ENCODE measurements around the gene COL11A2.

COL11A2 gene

GRCh38 chr6:33206027-33206863, 14.0 kb upstream of the COL11A2 start:
- no peak for DNase-seq

- DNase-seq, result peak; percentile 56
Observed at GRCh38 chr6:33205191-33206026, 13.1 kb upstream of the COL11A2 start.

- DNase-seq, result peak; percentile 93
Observed at GRCh38 chr6:33204415-33205190, 12.3 kb upstream of the COL11A2 start, which contains the start of gene HSD17B8. HSD17B8 (plus strand) TSS chr6:33204655; CDS start chr6:33204669, 14 bp downstream.

- DNase-seq, result no peak
Observed at GRCh38 chr6:33204165-33204414, 11.8 kb upstream of the COL11A2 start.

- DNase-seq, result no peak
Observed at GRCh38 chr6:33203443-33204164, 11.3 kb upstream of the COL11A2 start.

GRCh38 chr6:33202799-33203198, 10.5 kb upstream of the COL11A2 start:
- DNase-seq, result no peak

GRCh38 chr6:33201935-33202334, 9.7 kb upstream of the COL11A2 start:
- no peak for DNase-seq

GRCh38 chr6:33201147-33201545, 8.9 kb upstream of the COL11A2 start:
- no peak for DNase-seq

GRCh38 chr6:33200219-33201146, 8.2 kb upstream of the COL11A2 start, which contains the start of the genes RXRB and SLC39A7:
RXRB (minus strand) TSS chr6:33200665; CDS start chr6:33200476, 189 bp downstream.
SLC39A7 (plus strand) TSS chr6:33200867; CDS start chr6:33201246, 379 bp downstream.
- peak; percentile 99 for DNase-seq

- DNase-seq, result peak; percentile 79
Observed at GRCh38 chr6:33199687-33200218, 7.5 kb upstream of the COL11A2 start.

- DNase-seq, result no peak
Observed at GRCh38 chr6:33198853-33199436, 6.7 kb upstream of the COL11A2 start.

GRCh38 chr6:33198159-33198852, 6.0 kb upstream of the COL11A2 start:
- no peak for DNase-seq

GRCh38 chr6:33197431-33198048, 5.3 kb upstream of the COL11A2 start:
- DNase-seq, result no peak

GRCh38 chr6:33195304-33196165, 3.3 kb upstream of the COL11A2 start:
- DNase-seq, result no peak

- DNase-seq, result no peak
Observed at GRCh38 chr6:33194431-33194979, 2.2 kb upstream of the COL11A2 start.

- DNase-seq, result no peak
Observed at GRCh38 chr6:33193619-33194018, 1.4 kb upstream of the COL11A2 start.

GRCh38 chr6:33192671-33193602, 670 bp upstream of the COL11A2 start:
- peak; percentile 10 for DNase-seq

All from stimulated activated naive CD4-positive, alpha-beta T cell treated with Interleukin-2 at 50 U/mL for 16 hours (primary cell).